Osteoblast (primary cell): ENCODE measurements around the gene GRIN2C. TPM values are rescaled to one million over a fixed set of nuclear protein-coding genes. Genes with fewer than 3 reads are reported as not detected.

ENCODE experiments used
- DNase-seq: peaks from one replicate; pipeline ENCODE4 v3.0.0; 2011; ENCODE audit warnings: low spot score, mixed read lengths; ENCODE audit not compliant: insufficient read length; ENCODE audit errors: missing footprints
- H2AFZ ChIP-seq: 2 replicates; pipeline ENCODE4 v1.6.0; 2011; ENCODE audit warnings: mild to moderate bottlenecking, low read length
- H3K27ac ChIP-seq: 2 replicates; pipeline ENCODE4 v1.5.1; 2011; ENCODE audit warnings: mild to moderate bottlenecking, low read depth, low read length, moderate library complexity
- H3K27me3 ChIP-seq: 2 replicates; pipeline ENCODE4 v1.6.0; 2012; ENCODE audit warnings: mild to moderate bottlenecking, control low read depth, inconsistent platforms, low read length, moderate library complexity; ENCODE audit not compliant: insufficient read depth
- H3K36me3 ChIP-seq: 2 replicates; pipeline ENCODE4 v1.5.1; 2011; ENCODE audit warnings: mild to moderate bottlenecking, low read length, control low read depth, moderate library complexity; ENCODE audit not compliant: insufficient read depth
- H3K4me1 ChIP-seq: 2 replicates; pipeline ENCODE4 v1.5.1; 2011; ENCODE audit warnings: mild to moderate bottlenecking, low read length, control low read depth, moderate library complexity; ENCODE audit not compliant: insufficient read depth
- H3K4me2 ChIP-seq: 2 replicates; pipeline ENCODE4 v1.6.0; 2011; ENCODE audit warnings: mild to moderate bottlenecking, low read length; ENCODE audit not compliant: insufficient read depth
- H3K4me3 ChIP-seq: fragments of 200-600 bp; sonication (generic); 3 replicates; pipeline ENCODE4 v1.5.1; 2012; ENCODE audit warnings: mild to moderate bottlenecking, low read length, inconsistent platforms; ENCODE audit not compliant: insufficient read depth
- H3K79me2 ChIP-seq: 2 replicates; pipeline ENCODE4 v1.6.0; 2012; ENCODE audit warnings: mild to moderate bottlenecking, low read length, control low read depth, inconsistent platforms; ENCODE audit not compliant: insufficient read depth
- H3K9me3 ChIP-seq: 2 replicates; pipeline ENCODE4 v1.5.1; 2011; ENCODE audit warnings: low read depth, low read length, control low read depth
- H4K20me1 ChIP-seq: 2 replicates; pipeline ENCODE4 v1.6.0; 2012; ENCODE audit warnings: mild to moderate bottlenecking, low read length, control low read depth; ENCODE audit not compliant: insufficient read depth
- total RNA-seq: library from RNA; depleted of rRNA; stranded (reverse); fragments of >200 nt; gene quantifications from 2 replicates; pipeline ENCODE4 v1.2.3, GENCODE V29; 2012
- TF ChIP-seq, protein P1 (sequence below): IDR thresholded peaks from 2 replicates; pipeline ENCODE4 v1.5.1; 2011; ENCODE audit warnings: mild to moderate bottlenecking, low read depth, low read length, moderate library complexity; ENCODE audit errors: extremely low read depth

GRIN2C gene
- total RNA-seq, 1 donor: 0.72 TPM

GRCh38 chr17:74878658-74879057 lies 19.0 kb upstream of the GRIN2C start:
- Histone ChIP-seq H2AFZ (no peak overlapping the region), H3K4me2 (no peak overlapping the region), H3K4me1 (peaks cover 6% of the 10 kb centered on the region), H3K9me3 (no peaks in the 10 kb centered on the region), H3K4me3 (no peak overlapping the region), H3K79me2 (no peaks in the 10 kb centered on the region), H3K27ac (no peak overlapping the region), H3K36me3 (no peaks in the 10 kb centered on the region), H3K27me3 (peaks cover 28% of the 10 kb centered on the region), H4K20me1 (no peaks in the 10 kb centered on the region)
- DNase-seq: no peak
- TF ChIP-seq, protein P1, sequence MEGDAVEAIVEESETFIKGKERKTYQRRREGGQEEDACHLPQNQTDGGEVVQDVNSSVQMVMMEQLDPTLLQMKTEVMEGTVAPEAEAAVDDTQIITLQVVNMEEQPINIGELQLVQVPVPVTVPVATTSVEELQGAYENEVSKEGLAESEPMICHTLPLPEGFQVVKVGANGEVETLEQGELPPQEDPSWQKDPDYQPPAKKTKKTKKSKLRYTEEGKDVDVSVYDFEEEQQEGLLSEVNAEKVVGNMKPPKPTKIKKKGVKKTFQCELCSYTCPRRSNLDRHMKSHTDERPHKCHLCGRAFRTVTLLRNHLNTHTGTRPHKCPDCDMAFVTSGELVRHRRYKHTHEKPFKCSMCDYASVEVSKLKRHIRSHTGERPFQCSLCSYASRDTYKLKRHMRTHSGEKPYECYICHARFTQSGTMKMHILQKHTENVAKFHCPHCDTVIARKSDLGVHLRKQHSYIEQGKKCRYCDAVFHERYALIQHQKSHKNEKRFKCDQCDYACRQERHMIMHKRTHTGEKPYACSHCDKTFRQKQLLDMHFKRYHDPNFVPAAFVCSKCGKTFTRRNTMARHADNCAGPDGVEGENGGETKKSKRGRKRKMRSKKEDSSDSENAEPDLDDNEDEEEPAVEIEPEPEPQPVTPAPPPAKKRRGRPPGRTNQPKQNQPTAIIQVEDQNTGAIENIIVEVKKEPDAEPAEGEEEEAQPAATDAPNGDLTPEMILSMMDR: no peak

GRCh38 chr17:74877592-74878548 lies 18.2 kb upstream of the GRIN2C start:
- Histone ChIP-seq H3K4me3 (no peak overlapping the region), H2AFZ (no peak overlapping the region), H3K36me3 (no peaks in the 10 kb centered on the region), H3K9me3 (no peaks in the 10 kb centered on the region), H3K27me3 (peaks cover 24% of the 10 kb centered on the region), H3K79me2 (no peaks in the 10 kb centered on the region), H3K27ac (no peak overlapping the region), H3K4me2 (no peak overlapping the region), H4K20me1 (no peaks in the 10 kb centered on the region), H3K4me1 (peaks cover 8% of the 10 kb centered on the region)
- TF ChIP-seq, protein P1: no peak
- no peak for DNase-seq

- TF ChIP-seq, protein P1: no peak
- no peak for DNase-seq
- no peaks in the 10 kb centered on the region for H3K36me3 ChIP-seq
- H3K4me2 ChIP-seq: no peak overlapping the region
- H3K27ac ChIP-seq: no peak overlapping the region
- H3K4me3 ChIP-seq: no peak overlapping the region
- peaks cover 14% of the 10 kb centered on the region for H3K27me3 ChIP-seq
- no peaks in the 10 kb centered on the region for H4K20me1 ChIP-seq
- H3K4me1 ChIP-seq: peaks cover 19% of the 10 kb centered on the region
- H2AFZ ChIP-seq: peak overlapping the region; percentile 14
- H3K9me3 ChIP-seq: no peaks in the 10 kb centered on the region
- peaks cover 12% of the 10 kb centered on the region for H3K79me2 ChIP-seq
These were observed 16.4 kb upstream of the GRIN2C start for GRCh38 chr17:74875977-74876593.
